ENCODE results near the gene PPP6R1.

DNA sequence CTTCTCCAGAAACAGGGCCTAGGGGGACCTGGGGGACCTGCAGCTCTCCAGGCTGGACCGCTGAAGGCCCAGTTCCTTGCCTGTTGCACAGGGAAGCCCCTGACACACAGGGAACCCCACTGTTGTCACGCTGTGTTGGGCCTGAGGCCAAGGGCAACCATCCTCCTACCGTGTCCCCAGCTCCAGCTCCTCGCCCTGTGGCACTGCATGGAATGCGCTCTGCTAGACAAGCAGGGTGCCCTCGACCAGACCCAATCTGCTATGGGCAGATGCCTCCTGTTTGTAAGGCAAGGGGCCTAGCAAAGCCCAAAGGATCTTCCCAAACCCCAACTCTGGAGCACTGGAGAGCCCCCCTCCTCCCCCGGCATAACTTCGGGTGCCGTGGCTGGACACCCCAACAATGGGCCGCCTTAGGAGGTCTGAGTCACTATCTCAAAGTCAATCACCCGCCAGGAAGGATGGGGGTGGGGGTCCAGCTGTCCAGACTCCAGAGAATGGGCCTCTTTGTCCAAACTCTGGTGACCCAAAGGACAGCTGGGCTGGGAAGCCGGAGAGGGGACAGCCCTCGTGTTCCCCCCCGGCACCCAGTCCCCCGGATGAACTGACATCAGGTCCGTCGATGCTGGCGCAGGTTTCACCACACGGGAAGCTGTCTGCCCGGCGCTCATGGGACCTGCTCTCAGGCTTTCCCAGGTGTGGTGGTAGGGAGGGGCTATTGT is 28.7 kb upstream of the PPP6R1 start:
- TF ChIP-seq, protein P1, sequence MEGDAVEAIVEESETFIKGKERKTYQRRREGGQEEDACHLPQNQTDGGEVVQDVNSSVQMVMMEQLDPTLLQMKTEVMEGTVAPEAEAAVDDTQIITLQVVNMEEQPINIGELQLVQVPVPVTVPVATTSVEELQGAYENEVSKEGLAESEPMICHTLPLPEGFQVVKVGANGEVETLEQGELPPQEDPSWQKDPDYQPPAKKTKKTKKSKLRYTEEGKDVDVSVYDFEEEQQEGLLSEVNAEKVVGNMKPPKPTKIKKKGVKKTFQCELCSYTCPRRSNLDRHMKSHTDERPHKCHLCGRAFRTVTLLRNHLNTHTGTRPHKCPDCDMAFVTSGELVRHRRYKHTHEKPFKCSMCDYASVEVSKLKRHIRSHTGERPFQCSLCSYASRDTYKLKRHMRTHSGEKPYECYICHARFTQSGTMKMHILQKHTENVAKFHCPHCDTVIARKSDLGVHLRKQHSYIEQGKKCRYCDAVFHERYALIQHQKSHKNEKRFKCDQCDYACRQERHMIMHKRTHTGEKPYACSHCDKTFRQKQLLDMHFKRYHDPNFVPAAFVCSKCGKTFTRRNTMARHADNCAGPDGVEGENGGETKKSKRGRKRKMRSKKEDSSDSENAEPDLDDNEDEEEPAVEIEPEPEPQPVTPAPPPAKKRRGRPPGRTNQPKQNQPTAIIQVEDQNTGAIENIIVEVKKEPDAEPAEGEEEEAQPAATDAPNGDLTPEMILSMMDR (IDR thresholded peaks at IDR 0.05) = no peak
- TF ChIP-seq POLR2AphosphoS5 (IDR thresholded peaks at IDR 0.05; ENCODE audit: insufficient read depth in 1 of 2, low read depth in 1 of 2) (no peak), POLR2A (IDR thresholded peaks at IDR 0.05) (no peak)

Measured in vagina (tissue), 2 donors.